Breast epithelium (tissue), 3 donors: ENCODE results near the gene PLD1.

Source experiments
- CTCF ChIP-seq, 3 donors: fragments of 450-650 bp; IDR thresholded peaks; one replicate each; pipeline ENCODE4 v1.5.1; 2016 to 2017; ENCODE audit warnings: antibody characterized with exemption in 3 of 3, mild to moderate bottlenecking in 3 of 3, moderate library complexity in 3 of 3
- POLR2A ChIP-seq: fragments of 450-650 bp; IDR thresholded peaks from one replicate; pipeline ENCODE4 v1.6.1; 2016; ENCODE audit warnings: antibody characterized with exemption, mild to moderate bottlenecking, moderate library complexity
- POLR2AphosphoS5 ChIP-seq, 3 donors: sonication (generic); formaldehyde crosslinking; IDR thresholded peaks; one replicate each; pipeline ENCODE4 v1.6.1; 2017; ENCODE audit warnings: antibody characterized with exemption in 3 of 3

GRCh38 chr3:171636666-171637065 is 173.6 kb downstream of the PLD1 start:
- TF ChIP-seq CTCF (IDR thresholded peaks at IDR 0.05) (no peak), POLR2AphosphoS5 (IDR thresholded peaks at IDR 0.05) (no peak), POLR2A (no peak)
